AG04450 (cell line): ENCODE data around the gene COL26A1. TPM values are rescaled to one million over a fixed set of nuclear protein-coding genes. Genes with fewer than 3 reads are reported as not detected.
"Not testable (repeated sequence)": the region's sequence is repeated elsewhere in the genome, so short reads cannot be mapped to it uniquely, and the experiment has no call there.

Source experiments
- CTCF ChIA-PET: fragments of 300-600, 350-600 bp; formaldehyde crosslinking; extraction: SDS; loops from one replicate; lab custom pipeline; 2022; ENCODE audit warnings: antibody characterized with exemption, inconsistent platforms; lab: Charles Lee
- POLR2A ChIA-PET: fragments of 350-600 bp; formaldehyde crosslinking; extraction: SDS; loops from one replicate; lab custom pipeline; 2021; ENCODE audit warnings: antibody characterized with exemption, inconsistent platforms; lab: Yijun Ruan, JAX
- DNase-seq: peaks from one replicate; pipeline ENCODE4 v3.0.0-alpha.2; 2011; ENCODE audit warnings: low read depth, low spot score
- H3K27ac ChIP-seq: one replicate; pipeline ENCODE4 v1.5.1; 2012; ENCODE audit warnings: low read depth, low read length, control low read depth
- H3K27me3 ChIP-seq: one replicate; pipeline ENCODE4 v1.6.0; 2012; ENCODE audit warnings: low read length; ENCODE audit not compliant: control insufficient read depth, insufficient read depth
- H3K4me3 ChIP-seq: 2 replicates; pipeline ENCODE4 v1.5.1; 2011; ENCODE audit warnings: mild to moderate bottlenecking, low read depth, low read length, control low read depth
- H3K9me3 ChIP-seq: 2 replicates; pipeline ENCODE4 v1.5.1; 2012; ENCODE audit warnings: low read length; ENCODE audit not compliant: control insufficient read depth, insufficient read depth
- CTCF ChIP-seq: IDR thresholded peaks from 2 replicates; pipeline ENCODE4 v1.5.1; 2011; ENCODE audit warnings: low read depth, low read length, control low read depth, inconsistent platforms
- polyA plus RNA-seq: library from polyadenylated mRNA; depleted of rRNA; stranded (reverse); fragments of >200 nt; gene quantifications from 2 replicates; pipeline ENCODE4 v1.2.3, GENCODE V29; 2011

Gene COL26A1
- polyA plus RNA-seq, 1 experiment: 0.06 TPM

GRCh38 chr7:101468546-101469275 is 106.0 kb downstream of the COL26A1 start:
- Histone ChIP-seq H3K27me3 (peaks cover under 1% of the 10 kb centered on the region), H3K9me3 (no peaks in the 10 kb centered on the region), H3K27ac (no peak overlapping the region), H3K4me3 (no peak overlapping the region)
- ChIA-PET CTCF (no interaction called here), POLR2A (no interaction called here)
- no peak for DNase-seq
- TF ChIP-seq CTCF: no peak

- ChIA-PET POLR2A (no interaction called here), CTCF (no interaction called here)
- H3K9me3 ChIP-seq: no peaks in the 10 kb centered on the region
- no peak overlapping the region for H3K4me3 ChIP-seq
- H3K27ac ChIP-seq: no peak overlapping the region
- DNase-seq: no peak
- H3K27me3 ChIP-seq: peaks cover 4% of the 10 kb centered on the region
- TF ChIP-seq CTCF: no peak
Observed at GRCh38 chr7:101470668-101471487, 108.2 kb downstream of the COL26A1 start.

GRCh38 chr7:101474178-101474577 is 111.5 kb downstream of the COL26A1 start:
- CTCF ChIA-PET: no interaction called here

GRCh38 chr7:101475691-101476090 is 113.0 kb downstream of the COL26A1 start:
- CTCF ChIA-PET, DNase-seq, POLR2A ChIA-PET, H3K27me3 ChIP-seq, H3K4me3 ChIP-seq, H3K27ac ChIP-seq, H3K9me3 ChIP-seq: not testable (repeated sequence)

More at GRCh38 chr7:101474178-101474577, 111.5 kb downstream of the COL26A1 start:
- Histone ChIP-seq H3K27me3 (peaks cover 4% of the 10 kb centered on the region), H3K4me3 (no peak overlapping the region), H3K27ac (no peak overlapping the region), H3K9me3 (no peaks in the 10 kb centered on the region)
- TF ChIP-seq CTCF: no peak
- POLR2A ChIA-PET: no interaction called here
- DNase-seq: no peak

GRCh38 chr7:101479217-101479616 is 116.5 kb downstream of the COL26A1 start:
- Histone ChIP-seq H3K27ac (no peak overlapping the region), H3K9me3 (no peaks in the 10 kb centered on the region; the same call in 1 of the 2 replicates), H3K4me3 (no peak overlapping the region), H3K27me3 (no peaks in the 10 kb centered on the region)
- CTCF ChIA-PET: interaction anchor here (1.6 kb wide), 1 partner anchor 59 kb away, joined by 4 read pairs; no protein-coding TSS in a partner anchor
- POLR2A ChIA-PET: no interaction called here
- no peak for DNase-seq
- no peak for TF ChIP-seq CTCF

GRCh38 chr7:101486056-101486432 is 123.4 kb downstream of the COL26A1 start:
- H3K9me3 ChIP-seq, H3K27me3 ChIP-seq, DNase-seq, POLR2A ChIA-PET, H3K4me3 ChIP-seq, H3K27ac ChIP-seq, CTCF ChIA-PET: not testable (repeated sequence)
